KMS-11 (cell line): ENCODE results near the gene LAT.

Experiments used
- H2AFZ ChIP-seq: fragments of 200-600 bp; sonication (generic); 2 replicates; pipeline ENCODE4 v1.6.1; 2016; ENCODE audit warnings: antibody characterized with exemption, mixed run types, low read depth
- H3K27ac ChIP-seq: fragments of 200-600 bp; sonication (generic); 2 replicates; pipeline ENCODE4 v1.6.1; 2016; ENCODE audit warnings: mild to moderate bottlenecking, mixed run types
- H3K27me3 ChIP-seq: fragments of 200-600 bp; sonication (generic); 2 replicates; pipeline ENCODE4 v1.6.1; 2017; ENCODE audit warnings: mild to moderate bottlenecking, low read depth, mixed run types, moderate library complexity; ENCODE audit not compliant: insufficient read depth
- H3K36me3 ChIP-seq: fragments of 200-600 bp; sonication (generic); 2 replicates; pipeline ENCODE4 v1.6.1; 2017; ENCODE audit warnings: mild to moderate bottlenecking, mixed run types; ENCODE audit not compliant: insufficient read depth
- H3K4me1 ChIP-seq: fragments of 200-600 bp; sonication (generic); 2 replicates; pipeline ENCODE4 v1.6.1; 2016; ENCODE audit warnings: mild to moderate bottlenecking, low read depth, mixed run types; ENCODE audit not compliant: poor library complexity, severe bottlenecking
- H3K4me2 ChIP-seq: fragments of 200-600 bp; sonication (generic); 2 replicates; pipeline ENCODE4 v1.7.0; 2016; ENCODE audit warnings: mild to moderate bottlenecking, mixed run types
- H3K4me3 ChIP-seq: fragments of 200-600 bp; sonication (generic); IDR thresholded peaks from 2 replicates; pipeline ENCODE4 v1.6.1; 2017; ENCODE audit warnings: low read depth, low read length, mixed read lengths; ENCODE audit not compliant: insufficient read depth
- H3K79me2 ChIP-seq: fragments of 200-600 bp; sonication (generic); 2 replicates; pipeline ENCODE4 v1.6.1; 2016; ENCODE audit warnings: low read depth, mixed run types; ENCODE audit not compliant: insufficient read depth
- H3K9ac ChIP-seq: fragments of 200-600 bp; sonication (generic); 2 replicates; pipeline ENCODE4 v1.6.1; 2016; ENCODE audit warnings: mild to moderate bottlenecking, mixed run types
- H4K20me1 ChIP-seq: fragments of 200-600 bp; sonication (generic); 2 replicates; pipeline ENCODE4 v1.6.1; 2016; ENCODE audit warnings: mild to moderate bottlenecking, mixed run types; ENCODE audit not compliant: insufficient read depth
- TF ChIP-seq, protein P1 (sequence below): fragments of 200-600 bp; sonication (generic); conservative IDR thresholded peaks from 2 replicates; pipeline ENCODE4 v1.6.1; 2017; ENCODE audit warnings: low read depth, mild to moderate bottlenecking, antibody characterized with exemption, low read length, moderate library complexity, mixed read lengths

LAT gene

DNA sequence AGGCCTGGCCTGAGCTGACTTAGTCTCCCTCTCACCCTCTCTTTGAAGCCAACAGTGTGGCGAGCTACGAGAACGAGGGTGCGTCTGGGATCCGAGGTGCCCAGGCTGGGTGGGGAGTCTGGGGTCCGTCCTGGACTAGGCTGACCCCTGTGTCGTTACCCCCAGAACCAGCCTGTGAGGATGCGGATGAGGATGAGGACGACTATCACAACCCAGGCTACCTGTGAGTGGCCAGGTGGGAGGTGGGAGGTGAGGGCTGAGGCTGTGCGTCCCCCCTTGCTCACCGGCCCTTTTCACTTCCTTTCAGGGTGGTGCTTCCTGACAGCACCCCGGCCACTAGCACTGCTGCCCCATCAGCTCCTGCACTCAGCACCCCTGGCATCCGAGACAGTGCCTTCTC lies 1.6 kb downstream of the LAT start:
- H3K4me1 ChIP-seq = peaks cover 20% of the 10 kb centered on the region
- H3K9ac ChIP-seq = no peak overlapping the region
- no peaks in the 10 kb centered on the region; the same call in 1 of the 2 replicates for H3K79me2 ChIP-seq
- H3K4me2 ChIP-seq = no peak overlapping the region
- TF ChIP-seq, protein P1, sequence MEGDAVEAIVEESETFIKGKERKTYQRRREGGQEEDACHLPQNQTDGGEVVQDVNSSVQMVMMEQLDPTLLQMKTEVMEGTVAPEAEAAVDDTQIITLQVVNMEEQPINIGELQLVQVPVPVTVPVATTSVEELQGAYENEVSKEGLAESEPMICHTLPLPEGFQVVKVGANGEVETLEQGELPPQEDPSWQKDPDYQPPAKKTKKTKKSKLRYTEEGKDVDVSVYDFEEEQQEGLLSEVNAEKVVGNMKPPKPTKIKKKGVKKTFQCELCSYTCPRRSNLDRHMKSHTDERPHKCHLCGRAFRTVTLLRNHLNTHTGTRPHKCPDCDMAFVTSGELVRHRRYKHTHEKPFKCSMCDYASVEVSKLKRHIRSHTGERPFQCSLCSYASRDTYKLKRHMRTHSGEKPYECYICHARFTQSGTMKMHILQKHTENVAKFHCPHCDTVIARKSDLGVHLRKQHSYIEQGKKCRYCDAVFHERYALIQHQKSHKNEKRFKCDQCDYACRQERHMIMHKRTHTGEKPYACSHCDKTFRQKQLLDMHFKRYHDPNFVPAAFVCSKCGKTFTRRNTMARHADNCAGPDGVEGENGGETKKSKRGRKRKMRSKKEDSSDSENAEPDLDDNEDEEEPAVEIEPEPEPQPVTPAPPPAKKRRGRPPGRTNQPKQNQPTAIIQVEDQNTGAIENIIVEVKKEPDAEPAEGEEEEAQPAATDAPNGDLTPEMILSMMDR = no peak
- H4K20me1 ChIP-seq = no peaks in the 10 kb centered on the region
- no peaks in the 10 kb centered on the region for H3K36me3 ChIP-seq
- H3K27ac ChIP-seq = no peak overlapping the region
- no peak overlapping the region for H3K4me3 ChIP-seq
- H3K27me3 ChIP-seq = no peaks in the 10 kb centered on the region
- no peak overlapping the region for H2AFZ ChIP-seq

DNA sequence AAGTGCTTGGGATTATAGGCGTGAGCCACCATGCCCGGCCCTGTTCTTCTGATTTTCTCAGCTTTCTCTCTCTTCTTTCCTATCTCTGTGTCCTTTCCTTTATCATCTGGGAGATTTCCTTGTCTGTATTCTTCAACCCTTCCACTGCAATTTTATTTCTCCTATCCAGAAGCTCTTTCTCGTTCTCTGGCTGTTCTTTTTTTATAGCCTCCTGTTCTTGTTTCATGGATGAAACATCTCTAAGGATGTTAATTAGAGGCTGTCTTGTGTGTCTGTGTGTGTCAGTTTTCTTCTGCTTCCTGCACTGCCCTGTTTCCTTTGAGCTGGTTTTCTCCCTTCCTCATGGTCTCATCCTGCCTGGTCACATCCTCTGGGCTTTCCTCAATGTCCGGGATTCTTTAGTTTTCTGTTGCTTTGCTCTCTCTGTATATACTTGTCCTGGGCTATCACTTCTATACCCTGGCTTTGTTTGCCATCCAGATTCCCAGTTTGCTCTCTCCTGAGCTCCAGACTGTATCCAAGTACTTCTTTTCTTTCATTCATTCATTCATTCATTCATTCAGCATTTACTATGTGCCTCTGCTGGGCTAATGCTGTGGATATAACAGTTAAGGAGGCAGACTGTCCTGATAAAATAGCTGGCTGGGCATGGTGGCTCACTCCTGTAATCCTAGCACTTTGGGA lies 2.5 kb downstream of the LAT start:
- no peaks in the 10 kb centered on the region for H3K27me3 ChIP-seq

DNA sequence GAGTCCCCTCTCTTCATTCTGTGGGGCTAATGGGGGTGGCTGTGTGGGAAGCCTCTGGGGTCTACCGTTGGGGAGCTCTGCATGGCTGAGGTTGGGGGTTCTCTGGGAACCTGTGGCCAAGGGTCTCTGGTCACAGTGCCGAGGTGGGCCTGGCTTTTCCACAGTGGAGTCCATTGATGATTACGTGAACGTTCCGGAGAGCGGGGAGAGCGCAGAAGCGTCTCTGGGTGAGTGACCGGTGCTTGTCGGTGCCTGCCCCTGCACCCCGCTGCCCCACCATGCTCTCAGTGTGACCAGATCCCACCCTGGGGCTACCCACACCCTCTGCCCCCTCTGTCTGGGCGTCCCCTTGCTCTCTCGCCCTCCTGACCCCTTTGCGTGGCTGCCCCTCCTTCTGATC lies 4.5 kb downstream of the LAT start:
- Histone ChIP-seq H3K4me2 (no peak overlapping the region), H3K4me1 (peaks cover 12% of the 10 kb centered on the region), H2AFZ (no peak overlapping the region), H3K9ac (no peak overlapping the region), H3K27ac (no peak overlapping the region), H3K79me2 (no peaks in the 10 kb centered on the region; the same call in 1 of the 2 replicates), H3K27me3 (no peaks in the 10 kb centered on the region), H3K4me3 (no peak overlapping the region), H3K36me3 (no peaks in the 10 kb centered on the region), H4K20me1 (no peaks in the 10 kb centered on the region)
- TF ChIP-seq, protein P1 = no peak

More for the DNA sequence above, 2.5 kb downstream of the LAT start:
- Histone ChIP-seq H2AFZ (no peak overlapping the region), H3K4me2 (no peak overlapping the region), H3K9ac (no peak overlapping the region), H3K36me3 (no peaks in the 10 kb centered on the region), H3K4me3 (no peak overlapping the region), H3K4me1 (peaks cover 20% of the 10 kb centered on the region), H4K20me1 (no peaks in the 10 kb centered on the region), H3K27ac (no peak overlapping the region), H3K79me2 (no peaks in the 10 kb centered on the region; the same call in 1 of the 2 replicates)
- TF ChIP-seq, protein P1 = no peak

DNA sequence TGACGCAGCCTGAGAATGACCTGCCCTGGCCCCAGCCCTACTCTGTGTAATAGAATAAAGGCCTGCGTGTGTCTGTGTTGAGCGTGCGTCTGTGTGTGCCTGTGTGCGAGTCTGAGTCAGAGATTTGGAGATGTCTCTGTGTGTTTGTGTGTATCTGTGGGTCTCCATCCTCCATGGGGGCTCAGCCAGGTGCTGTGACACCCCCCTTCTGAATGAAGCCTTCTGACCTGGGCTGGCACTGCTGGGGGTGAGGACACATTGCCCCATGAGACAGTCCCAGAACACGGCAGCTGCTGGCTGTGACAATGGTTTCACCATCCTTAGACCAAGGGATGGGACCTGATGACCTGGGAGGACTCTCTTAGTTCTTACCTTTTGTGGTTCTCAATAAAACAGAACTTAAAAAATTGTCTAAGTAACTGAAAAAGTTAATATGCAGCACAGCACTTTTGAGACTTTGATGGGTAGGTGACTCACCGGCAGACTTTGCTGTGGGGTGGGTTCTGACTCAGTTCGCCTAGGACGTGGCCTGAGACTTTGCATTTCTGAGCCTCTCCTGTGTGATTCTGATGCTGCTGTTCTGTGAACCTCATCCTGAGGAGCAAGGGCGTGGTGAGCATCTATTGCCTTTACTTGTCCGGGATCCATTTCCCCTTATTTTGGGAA lies 5.7 kb downstream of the LAT start:
- Histone ChIP-seq H3K36me3 (no peaks in the 10 kb centered on the region), H3K27me3 (no peaks in the 10 kb centered on the region), H3K4me1 (peaks cover 4% of the 10 kb centered on the region), H3K4me3 (no peak overlapping the region), H2AFZ (no peak overlapping the region), H3K79me2 (no peaks in the 10 kb centered on the region; the same call in 1 of the 2 replicates), H3K27ac (no peak overlapping the region), H3K9ac (no peak overlapping the region), H4K20me1 (no peaks in the 10 kb centered on the region), H3K4me2 (no peak overlapping the region)
- TF ChIP-seq, protein P1 = no peak
